HEK293T (cell line): ENCODE measurements around the gene PIEZO2.

Source experiments
- HDGF ChIP-seq: fragments of 450-650 bp; IDR thresholded peaks from 2 replicates; pipeline ENCODE4 v1.6.1; 2017; ENCODE audit warnings: antibody characterized with exemption, borderline replicate concordance
- PKNOX1 ChIP-seq: fragments of 450-650 bp; IDR thresholded peaks from 2 replicates; pipeline ENCODE4 v1.6.1; 2016
- TARDBP ChIP-seq: fragments of 450-650 bp; IDR thresholded peaks from 2 replicates; pipeline ENCODE4 v1.6.1; 2016

GRCh38 chr18:10750191-10751035 lies 399.0 kb downstream of the PIEZO2 start:
- no peak for TF ChIP-seq HDGF
- no peak for TF ChIP-seq TARDBP
- no peak for TF ChIP-seq PKNOX1
